MM.1S (cell line): ENCODE results near the gene ZHX3.

Experiments
- DNase-seq: peaks from one replicate; pipeline ENCODE4 v3.0.0-alpha.2; 2015
- H2AFZ ChIP-seq: fragments of 300-600 bp; sonication (generic); 2 replicates; pipeline ENCODE4 v1.6.0; 2016; ENCODE audit warnings: antibody characterized with exemption, low read length
- H3F3A ChIP-seq: fragments of 300-600 bp; sonication (generic); 2 replicates; pipeline ENCODE4 v1.6.1; 2016; ENCODE audit warnings: mild to moderate bottlenecking, antibody characterized with exemption, low read length, moderate library complexity, mixed read lengths; ENCODE audit not compliant: insufficient read depth
- H3K27ac ChIP-seq: fragments of 300-600 bp; sonication (generic); 2 replicates; pipeline ENCODE4 v1.5.1; 2016; ENCODE audit warnings: mild to moderate bottlenecking, low read length
- H3K27me3 ChIP-seq: fragments of 300-600 bp; sonication (generic); replicated peaks from 2 replicates; pipeline ENCODE4 v1.6.0; 2016; ENCODE audit warnings: low read length; ENCODE audit not compliant: insufficient read depth
- H3K36me3 ChIP-seq: fragments of 300-600 bp; sonication (generic); replicated peaks from 2 replicates; pipeline ENCODE4 v1.6.1; 2016; ENCODE audit warnings: mild to moderate bottlenecking, low read length, mixed read lengths; ENCODE audit not compliant: insufficient read depth
- H3K4me1 ChIP-seq: fragments of 300-600 bp; sonication (generic); 2 replicates; pipeline ENCODE4 v1.6.1; 2016; ENCODE audit warnings: low read length, mixed read lengths
- H3K4me2 ChIP-seq: fragments of 300-600 bp; sonication (generic); 2 replicates; pipeline ENCODE4 v1.6.0; 2016; ENCODE audit warnings: low read depth, low read length
- H3K4me3 ChIP-seq: fragments of 300-600 bp; sonication (generic); 2 replicates; pipeline ENCODE4 v1.5.1; 2016; ENCODE audit warnings: low read length, mixed read lengths
- H3K79me2 ChIP-seq: fragments of 300-600 bp; sonication (generic); 2 replicates; pipeline ENCODE4 v1.6.1; 2016; ENCODE audit warnings: mixed run types, low read length, mixed read lengths
- H3K9ac ChIP-seq: fragments of 300-600 bp; sonication (generic); 2 replicates; pipeline ENCODE4 v1.6.1; 2016; ENCODE audit warnings: low read length, mixed read lengths
- H3K9me2 ChIP-seq: fragments of 300-600 bp; sonication (generic); replicated peaks from 2 replicates; pipeline ENCODE4 v1.6.1; 2016; ENCODE audit warnings: mild to moderate bottlenecking, low read length, mixed read lengths; ENCODE audit not compliant: insufficient read depth
- H3K9me3 ChIP-seq: fragments of 300-600 bp; sonication (generic); replicated peaks from 2 replicates; pipeline ENCODE4 v1.6.1; 2016; ENCODE audit warnings: mild to moderate bottlenecking, low read length, mixed read lengths; ENCODE audit not compliant: insufficient read depth
- H4K20me1 ChIP-seq: fragments of 300-600 bp; sonication (generic); 2 replicates; pipeline ENCODE4 v1.6.1; 2016; ENCODE audit warnings: mild to moderate bottlenecking, low read length, moderate library complexity, mixed read lengths; ENCODE audit not compliant: insufficient read depth
- EZH2 ChIP-seq: fragments of 300-600 bp; sonication (generic); optimal IDR thresholded peaks from 2 replicates; pipeline ENCODE3; 2017; ENCODE audit warnings: low read depth, mild to moderate bottlenecking, antibody characterized with exemption, low read length, mixed read lengths
- EZH2phosphoT487 ChIP-seq: fragments of 300-600 bp; sonication (generic); IDR thresholded peaks from 2 replicates; pipeline ENCODE4 v1.6.1; 2018; ENCODE audit warnings: antibody characterized with exemption, low read length
- TF ChIP-seq, protein P1 (sequence below): fragments of 300-600 bp; sonication (generic); IDR thresholded peaks from 2 replicates; pipeline ENCODE4 v1.5.1; 2016; ENCODE audit warnings: antibody characterized with exemption, low read length, mixed read lengths

ZHX3 gene

DNA sequence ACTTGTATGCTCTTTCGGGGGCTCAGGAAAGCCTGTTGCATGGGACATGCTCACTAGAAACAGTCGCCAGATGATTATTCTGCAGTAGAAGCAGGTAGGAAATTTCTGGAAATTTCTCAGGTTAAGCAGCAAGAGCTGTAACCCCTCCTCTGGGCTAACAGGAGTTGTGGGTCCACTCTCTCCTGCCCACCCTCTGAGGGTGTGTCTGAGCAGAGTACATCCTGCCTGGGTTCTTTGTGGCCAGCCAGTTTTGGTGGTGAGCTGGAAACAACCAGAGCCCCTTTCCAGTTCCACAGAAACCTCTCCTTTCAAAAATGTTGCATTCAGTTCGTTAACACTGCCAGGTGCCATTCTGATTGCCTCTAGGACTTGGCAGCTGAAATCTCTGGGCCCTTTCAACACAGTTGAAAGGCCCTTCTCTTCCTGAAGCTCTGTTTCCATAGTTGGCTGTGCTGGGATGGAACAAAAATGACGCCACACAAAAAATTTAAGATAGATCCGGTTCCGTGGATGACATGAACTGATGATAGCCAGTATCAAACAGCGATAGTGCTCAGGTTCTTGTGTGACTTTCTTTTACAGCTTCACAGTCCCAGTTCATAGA, 141.7 kb downstream of the ZHX3 start:
- Histone ChIP-seq H2AFZ (no peak overlapping the region), H3K27me3 (no peaks in the 10 kb centered on the region), H3K9me2 (no peaks in the 10 kb centered on the region), H3K79me2 (no peaks in the 10 kb centered on the region), H3K9me3 (no peaks in the 10 kb centered on the region), H3K4me1 (no peaks in the 10 kb centered on the region), H4K20me1 (no peaks in the 10 kb centered on the region), H3F3A (0 out of 2 replicates have a peak, but pooled peaks cover 3% of the 10 kb centered on the region), H3K4me2 (no peak overlapping the region), H3K9ac (no peak overlapping the region), H3K36me3 (peaks cover 8% of the 10 kb centered on the region; the same call in 1 of the 2 replicates), H3K27ac (no peak overlapping the region), H3K4me3 (no peak overlapping the region)
- TF ChIP-seq EZH2: no peak
- no peak for DNase-seq

DNA sequence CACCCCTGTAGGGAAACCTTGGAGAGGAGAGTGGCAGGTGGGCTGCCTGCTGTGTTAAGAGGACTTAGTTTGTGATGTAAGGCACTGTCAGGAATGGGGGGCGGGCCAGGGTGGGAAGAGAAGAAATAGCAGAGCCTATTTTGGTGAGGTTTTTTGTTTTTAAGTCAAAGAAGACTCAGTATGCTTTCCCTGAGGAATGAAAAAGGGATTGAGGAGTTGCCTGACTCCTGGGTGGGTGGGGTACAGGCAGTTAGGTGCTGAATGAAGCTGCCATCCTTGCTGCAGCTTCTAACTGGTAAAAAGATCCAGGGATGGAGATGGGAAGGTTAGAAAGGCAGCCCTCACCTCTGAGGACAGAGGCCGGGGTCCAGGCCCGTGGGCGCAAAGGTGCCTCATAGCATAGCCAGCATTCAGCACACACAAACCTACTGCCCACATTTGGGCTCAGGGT, 142.3 kb downstream of the ZHX3 start:
- no peaks in the 10 kb centered on the region for H3K79me2 ChIP-seq
- H3K27ac ChIP-seq: no peak overlapping the region
- 0 out of 2 replicates have a peak, but pooled peaks cover 3% of the 10 kb centered on the region for H3F3A ChIP-seq
- H3K9ac ChIP-seq: no peak overlapping the region
- no peak overlapping the region for H3K4me2 ChIP-seq
- H3K4me1 ChIP-seq: no peaks in the 10 kb centered on the region
- no peaks in the 10 kb centered on the region for H3K9me3 ChIP-seq
- TF ChIP-seq, protein P1, sequence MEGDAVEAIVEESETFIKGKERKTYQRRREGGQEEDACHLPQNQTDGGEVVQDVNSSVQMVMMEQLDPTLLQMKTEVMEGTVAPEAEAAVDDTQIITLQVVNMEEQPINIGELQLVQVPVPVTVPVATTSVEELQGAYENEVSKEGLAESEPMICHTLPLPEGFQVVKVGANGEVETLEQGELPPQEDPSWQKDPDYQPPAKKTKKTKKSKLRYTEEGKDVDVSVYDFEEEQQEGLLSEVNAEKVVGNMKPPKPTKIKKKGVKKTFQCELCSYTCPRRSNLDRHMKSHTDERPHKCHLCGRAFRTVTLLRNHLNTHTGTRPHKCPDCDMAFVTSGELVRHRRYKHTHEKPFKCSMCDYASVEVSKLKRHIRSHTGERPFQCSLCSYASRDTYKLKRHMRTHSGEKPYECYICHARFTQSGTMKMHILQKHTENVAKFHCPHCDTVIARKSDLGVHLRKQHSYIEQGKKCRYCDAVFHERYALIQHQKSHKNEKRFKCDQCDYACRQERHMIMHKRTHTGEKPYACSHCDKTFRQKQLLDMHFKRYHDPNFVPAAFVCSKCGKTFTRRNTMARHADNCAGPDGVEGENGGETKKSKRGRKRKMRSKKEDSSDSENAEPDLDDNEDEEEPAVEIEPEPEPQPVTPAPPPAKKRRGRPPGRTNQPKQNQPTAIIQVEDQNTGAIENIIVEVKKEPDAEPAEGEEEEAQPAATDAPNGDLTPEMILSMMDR: no peak
- TF ChIP-seq EZH2phosphoT487 (no peak), EZH2 (no peak)
- H3K36me3 ChIP-seq: peaks cover 8% of the 10 kb centered on the region; the same call in 1 of the 2 replicates
- DNase-seq: no peak
- H3K9me2 ChIP-seq: no peaks in the 10 kb centered on the region
- no peaks in the 10 kb centered on the region for H4K20me1 ChIP-seq
- no peaks in the 10 kb centered on the region for H3K27me3 ChIP-seq
- H3K4me3 ChIP-seq: no peak overlapping the region
- H2AFZ ChIP-seq: no peak overlapping the region

DNA sequence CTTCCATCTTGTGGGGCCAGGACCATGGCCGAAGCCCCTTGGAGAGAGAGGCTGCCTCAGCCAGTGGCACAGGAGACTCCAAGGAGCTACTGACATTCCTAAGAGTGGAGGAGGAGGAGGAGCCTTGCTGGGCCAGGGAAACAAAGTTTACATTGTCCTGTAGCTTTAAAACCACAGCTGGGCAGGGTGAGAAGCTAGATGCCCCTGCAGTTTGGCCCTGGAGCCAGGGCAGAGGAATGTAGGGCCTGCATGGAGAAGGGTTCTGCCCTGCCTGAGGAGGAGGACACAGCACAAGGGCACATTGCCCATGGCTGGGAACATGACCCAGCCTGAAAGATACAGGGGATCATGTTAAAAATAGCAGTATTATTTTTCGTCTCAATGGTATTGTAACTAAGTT, 142.7 kb downstream of the ZHX3 start:
- Histone ChIP-seq H3K9me2 (no peaks in the 10 kb centered on the region), H3K36me3 (peaks cover 8% of the 10 kb centered on the region; the same call in 1 of the 2 replicates), H3K4me1 (no peaks in the 10 kb centered on the region), H3K27ac (no peak overlapping the region), H3K79me2 (no peaks in the 10 kb centered on the region), H3F3A (0 out of 2 replicates have a peak, but pooled peaks cover 3% of the 10 kb centered on the region), H3K9me3 (no peaks in the 10 kb centered on the region), H3K4me3 (no peak overlapping the region), H4K20me1 (no peaks in the 10 kb centered on the region), H3K4me2 (no peak overlapping the region), H3K9ac (no peak overlapping the region), H2AFZ (no peak overlapping the region), H3K27me3 (no peaks in the 10 kb centered on the region)
- DNase-seq: no peak
- no peak for TF ChIP-seq EZH2phosphoT487
- TF ChIP-seq, protein P1: no peak
- no peak for TF ChIP-seq EZH2

DNA sequence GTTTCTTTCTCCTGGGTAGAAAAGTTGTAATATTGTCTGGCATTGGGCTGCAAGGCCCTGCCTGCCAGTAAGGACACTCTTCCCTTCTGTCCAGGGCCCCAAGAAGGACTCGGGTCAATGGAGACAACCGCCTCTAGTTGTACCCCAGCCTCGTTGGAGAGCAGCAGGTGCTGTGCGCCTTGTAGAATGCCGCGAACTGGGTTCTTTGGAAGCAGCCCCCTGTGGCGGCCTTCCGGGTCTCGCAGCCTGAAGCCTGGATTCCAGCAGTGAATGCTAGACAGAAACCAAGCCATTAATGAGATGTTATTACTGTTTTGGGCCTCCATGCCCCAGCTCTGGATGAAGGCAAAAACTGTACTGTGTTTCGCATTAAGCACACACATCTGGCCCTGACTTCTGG, 143.2 kb downstream of the ZHX3 start:
- peaks cover 8% of the 10 kb centered on the region; the same call in 1 of the 2 replicates for H3K36me3 ChIP-seq
- H3K27ac ChIP-seq: no peak overlapping the region

More for the DNA sequence above, 143.2 kb downstream of the ZHX3 start:
- Histone ChIP-seq H3K27me3 (no peaks in the 10 kb centered on the region), H2AFZ (no peak overlapping the region), H3F3A (0 out of 2 replicates have a peak, but pooled peaks cover 3% of the 10 kb centered on the region), H3K9me2 (no peaks in the 10 kb centered on the region), H3K9ac (no peak overlapping the region), H3K4me2 (no peak overlapping the region), H3K4me1 (no peaks in the 10 kb centered on the region), H3K4me3 (no peak overlapping the region), H3K79me2 (no peaks in the 10 kb centered on the region), H4K20me1 (no peaks in the 10 kb centered on the region), H3K9me3 (no peaks in the 10 kb centered on the region)
- no peak for DNase-seq
- TF ChIP-seq, protein P1: no peak
- TF ChIP-seq EZH2: no peak
- TF ChIP-seq EZH2phosphoT487: no peak
